HG02938 (cell line): ENCODE measurements around the gene PODXL2.
A peak's percentile ranks its signal among the peaks of the same experiment; 100 is the strongest.

ENCODE experiments used
- ATAC-seq: cut with Tn5 transposase; IDR thresholded peaks from one replicate; pipeline ENCODE4 v1.9.1; 2021; ENCODE audit warnings: mild to moderate bottlenecking, moderate library complexity; ENCODE audit not compliant: unreplicated experiment

PODXL2 gene, protein sequence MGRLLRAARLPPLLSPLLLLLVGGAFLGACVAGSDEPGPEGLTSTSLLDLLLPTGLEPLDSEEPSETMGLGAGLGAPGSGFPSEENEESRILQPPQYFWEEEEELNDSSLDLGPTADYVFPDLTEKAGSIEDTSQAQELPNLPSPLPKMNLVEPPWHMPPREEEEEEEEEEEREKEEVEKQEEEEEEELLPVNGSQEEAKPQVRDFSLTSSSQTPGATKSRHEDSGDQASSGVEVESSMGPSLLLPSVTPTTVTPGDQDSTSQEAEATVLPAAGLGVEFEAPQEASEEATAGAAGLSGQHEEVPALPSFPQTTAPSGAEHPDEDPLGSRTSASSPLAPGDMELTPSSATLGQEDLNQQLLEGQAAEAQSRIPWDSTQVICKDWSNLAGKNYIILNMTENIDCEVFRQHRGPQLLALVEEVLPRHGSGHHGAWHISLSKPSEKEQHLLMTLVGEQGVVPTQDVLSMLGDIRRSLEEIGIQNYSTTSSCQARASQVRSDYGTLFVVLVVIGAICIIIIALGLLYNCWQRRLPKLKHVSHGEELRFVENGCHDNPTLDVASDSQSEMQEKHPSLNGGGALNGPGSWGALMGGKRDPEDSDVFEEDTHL

DNA sequence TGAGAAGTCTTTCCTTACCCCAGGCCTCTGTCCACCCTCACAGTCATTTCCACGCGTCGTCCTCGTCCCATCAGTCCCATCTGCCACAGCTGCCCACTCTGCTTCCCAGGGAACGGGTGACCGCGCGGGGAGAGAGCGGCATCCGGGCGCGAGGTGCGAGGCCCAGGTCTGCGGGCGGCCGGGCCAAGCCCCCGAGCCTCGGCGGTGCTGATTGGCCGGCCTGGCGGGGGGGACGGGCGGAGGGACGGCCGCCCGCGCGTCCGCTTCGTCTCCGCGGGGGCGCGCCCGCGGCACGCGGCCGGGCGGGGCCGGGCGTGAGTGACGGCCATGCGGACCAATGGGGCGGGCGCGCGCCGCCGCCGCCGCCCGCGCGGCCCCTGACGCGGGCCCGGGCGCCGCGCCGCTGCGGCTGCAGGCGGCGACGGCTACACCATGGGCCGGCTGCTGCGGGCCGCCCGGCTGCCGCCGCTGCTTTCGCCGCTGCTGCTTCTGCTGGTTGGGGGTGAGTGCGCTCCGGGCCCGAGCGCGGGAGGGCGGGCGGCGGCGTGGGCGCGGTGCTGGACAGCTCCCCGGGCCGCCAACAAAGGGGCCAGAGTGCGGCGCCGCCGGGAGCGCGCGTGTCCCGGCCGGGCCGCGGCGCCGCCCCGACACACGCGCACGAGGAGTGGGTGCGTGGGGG, at the start of gene PODXL2:
TSS of gene PODXL2 (plus strand) at position 398 of the 679 bp plus-strand sequence. CDS start at position 433, 35 bp downstream.
- ATAC-seq: no peak

GRCh38 chr3:127580327-127581060, 48.5 kb upstream of the PODXL2 start:
- no peak for ATAC-seq

GRCh38 chr3:127584734-127585133, 44.3 kb upstream of the PODXL2 start:
- ATAC-seq: no peak

DNA sequence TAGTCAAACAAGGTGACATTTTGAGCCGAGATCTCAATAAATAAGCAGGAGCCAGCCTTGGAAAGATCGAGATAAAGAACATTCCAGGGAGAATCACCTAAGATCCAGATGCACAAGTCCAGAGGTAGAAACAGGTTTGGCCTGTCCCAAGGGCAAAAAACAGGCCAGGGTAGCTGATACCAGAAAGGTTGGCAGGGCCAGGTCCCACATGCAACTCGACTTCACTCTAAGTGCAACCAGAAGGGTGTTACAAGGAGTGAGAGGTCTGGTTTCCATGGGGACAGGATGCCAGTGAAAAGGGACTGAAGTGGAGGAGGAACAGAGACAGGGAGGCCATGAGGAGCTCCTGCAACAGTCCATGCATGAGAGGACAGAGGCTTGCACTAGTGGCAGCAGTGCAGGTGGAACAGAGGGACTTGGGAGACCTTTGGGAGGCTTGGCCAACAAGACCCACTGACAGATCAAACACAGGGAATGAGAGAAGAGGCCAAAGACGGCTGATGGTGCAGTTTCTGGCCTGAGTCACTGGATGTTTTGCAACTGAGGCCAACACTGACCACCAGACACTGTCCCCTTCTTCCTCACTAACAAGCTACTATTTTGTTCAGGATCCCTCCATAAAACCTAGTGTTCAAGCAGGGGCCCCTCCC, 43.7 kb upstream of the PODXL2 start:
- no peak for ATAC-seq

- no peak for ATAC-seq
Observed at GRCh38 chr3:127585813-127586413, 43.1 kb upstream of the PODXL2 start.

- ATAC-seq: no peak
Observed at GRCh38 chr3:127587876-127588275, 41.1 kb upstream of the PODXL2 start.

GRCh38 chr3:127588806-127589577, 40.0 kb upstream of the PODXL2 start:
- ATAC-seq: no peak

DNA sequence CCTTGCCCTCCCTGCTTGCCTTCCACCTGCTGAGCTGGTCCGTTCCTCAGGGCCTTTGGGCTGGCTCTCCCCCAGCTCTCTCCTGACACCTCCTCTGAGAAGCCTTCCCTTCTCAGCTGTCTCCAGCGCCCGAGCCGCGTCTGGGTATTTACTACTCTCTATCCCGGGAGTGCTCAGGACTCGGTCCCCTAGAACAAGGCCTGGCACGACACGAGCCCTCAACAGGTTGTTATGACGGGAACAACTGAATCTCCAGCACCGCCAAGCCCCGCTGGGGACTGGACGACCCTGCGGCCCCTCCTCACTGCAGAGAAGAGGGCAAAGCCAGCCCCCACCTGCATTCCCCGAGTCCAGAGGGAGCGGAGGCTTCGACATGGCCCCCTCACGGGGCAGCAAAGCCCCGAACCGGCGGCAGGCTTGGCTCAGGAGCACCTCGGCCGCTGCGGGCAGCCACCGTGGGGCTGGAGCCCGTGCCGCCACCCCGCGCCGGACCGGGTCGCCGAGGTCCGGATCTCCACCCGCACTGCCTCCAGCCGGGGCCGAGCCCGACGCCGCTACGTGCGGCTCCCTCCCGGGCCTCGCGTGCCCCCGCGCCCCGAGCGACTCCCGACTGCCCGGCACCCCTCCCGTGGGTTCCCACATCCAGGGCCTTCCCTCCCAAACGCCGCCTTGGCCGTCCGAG, 39.2 kb upstream of the PODXL2 start:
- ATAC-seq: no peak

DNA sequence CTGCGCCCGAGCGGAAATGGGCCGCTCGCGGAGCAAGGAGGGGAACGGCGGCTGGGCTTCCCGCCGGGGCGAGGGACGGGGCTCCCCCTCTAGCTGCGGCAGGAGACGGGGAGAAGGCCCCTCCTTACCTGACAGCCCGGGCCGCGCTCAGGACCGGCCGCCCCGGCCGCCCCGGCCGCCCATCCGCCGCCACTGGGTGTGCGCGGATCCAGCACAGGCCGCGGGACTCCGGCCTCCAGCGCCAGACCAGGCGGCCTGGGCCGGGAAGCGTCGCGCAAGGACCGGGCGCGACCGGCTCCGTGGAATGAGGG, 38.7 kb upstream of the PODXL2 start:
- ATAC-seq: peak; percentile 30

- peak; percentile 76 for ATAC-seq
Observed at GRCh38 chr3:127590593-127591465, 38.2 kb upstream of the PODXL2 start, which contains the start of gene TPRA1. Gene TPRA1, minus strand, starts transcription at chr3:127590733. Its CDS starts 10,587 bp downstream, at chr3:127580146.

- ATAC-seq: no peak
Observed at GRCh38 chr3:127593178-127593577, 35.8 kb upstream of the PODXL2 start.

DNA sequence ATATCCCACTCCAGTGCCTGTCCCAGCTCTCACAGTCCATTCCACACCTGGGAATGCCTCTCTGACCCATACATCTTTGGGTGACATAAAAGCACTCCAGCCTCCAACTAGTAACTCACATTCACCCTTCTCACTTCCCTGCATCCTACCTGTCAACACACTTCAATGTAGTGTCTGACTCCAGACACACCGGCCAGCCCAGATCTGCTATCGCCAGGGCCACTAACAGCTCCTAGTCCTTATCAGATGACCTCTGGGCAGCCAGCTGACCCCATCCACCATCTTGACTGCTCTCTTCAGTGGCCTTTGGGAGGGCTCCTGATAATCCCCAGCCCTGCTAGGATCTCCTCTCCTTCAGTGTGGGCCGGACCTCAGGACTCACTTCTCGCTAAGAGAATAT, 33.7 kb upstream of the PODXL2 start:
- no peak for ATAC-seq

- no peak for ATAC-seq
Observed at GRCh38 chr3:127597020-127597771, 31.8 kb upstream of the PODXL2 start.

DNA sequence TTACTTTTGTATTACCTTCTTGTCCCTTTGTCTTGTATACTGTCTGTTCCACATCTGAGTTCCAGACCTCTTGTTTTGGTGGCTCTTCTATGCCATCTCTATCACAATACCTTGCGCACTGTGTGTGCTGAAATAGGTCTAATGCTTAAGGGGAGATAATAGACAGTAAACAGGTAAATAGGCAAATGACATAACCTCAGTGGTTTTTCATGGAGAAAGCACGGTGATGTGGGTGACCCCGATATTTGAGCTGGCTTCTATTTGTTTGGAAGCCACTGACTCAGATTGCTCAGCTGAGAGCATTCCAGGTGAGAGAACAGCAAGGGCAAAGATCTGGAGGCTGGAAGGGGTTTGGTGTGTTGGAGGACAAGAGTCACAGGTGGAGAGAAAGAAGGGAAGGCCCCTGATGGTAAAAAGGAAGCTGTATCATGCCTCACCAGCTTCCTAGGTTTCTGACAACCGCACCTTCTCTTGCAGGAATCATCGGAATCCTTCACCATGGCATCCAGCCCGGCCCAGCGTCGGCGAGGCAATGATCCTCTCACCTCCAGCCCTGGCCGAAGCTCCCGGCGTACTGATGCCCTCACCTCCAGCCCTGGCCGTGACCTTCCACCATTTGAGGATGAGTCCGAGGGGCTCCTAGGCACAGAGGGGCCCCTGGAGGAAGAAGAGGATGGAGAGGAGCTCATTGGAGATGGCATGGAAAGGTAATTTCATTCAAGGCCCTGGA, 30.0 kb upstream of the PODXL2 start:
- ATAC-seq: no peak

- no peak for ATAC-seq
Observed at GRCh38 chr3:127600749-127601456, 28.1 kb upstream of the PODXL2 start.

DNA sequence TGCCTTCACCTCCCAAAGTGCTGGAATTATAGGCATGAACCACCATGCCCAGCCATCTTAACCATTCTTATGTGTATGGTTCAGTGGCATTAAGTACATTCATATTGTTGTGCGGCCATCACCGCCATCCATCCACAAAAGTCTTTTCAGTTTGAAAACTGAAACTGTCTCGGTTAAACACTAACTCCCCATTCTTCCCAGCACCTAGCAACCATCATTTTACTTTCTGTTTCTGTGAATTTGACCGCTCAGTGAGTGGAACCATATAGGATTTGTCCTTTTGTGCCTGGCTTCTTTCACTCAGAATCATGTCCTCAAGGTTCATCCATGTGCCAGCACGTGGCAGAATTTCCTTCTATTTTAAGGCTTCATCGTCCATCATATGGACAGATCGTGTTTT, 24.9 kb upstream of the PODXL2 start:
- no peak for ATAC-seq
